SIG-M5 (cell line): ENCODE data around the gene COPG2.
"Not testable (repeated sequence)": the region's sequence is repeated elsewhere in the genome, so short reads cannot be mapped to it uniquely, and the experiment has no call there.

Experiments
- DNase-seq: peaks from one replicate; lab custom pipeline; 2025; lab: John Stamatoyannopoulos, UW

The COPG2 gene

GRCh38 chr7:130668258-130669084, at the start of gene COPG2:
Gene COPG2 (minus strand): TSS chr7:130668748. CDS start chr7:130668668, 80 bp downstream.
- no peak for DNase-seq

GRCh38 chr7:130712416-130712815, 43.9 kb upstream of the COPG2 start:
- no peak for DNase-seq

- no peak for DNase-seq
Observed at GRCh38 chr7:130708766-130709165, 40.2 kb upstream of the COPG2 start.

- DNase-seq = no peak
Observed at GRCh38 chr7:130708001-130708400, 39.5 kb upstream of the COPG2 start.

GRCh38 chr7:130703851-130704250, 35.3 kb upstream of the COPG2 start:
- no peak for DNase-seq

- no peak for DNase-seq
Observed at GRCh38 chr7:130701650-130702049, 33.1 kb upstream of the COPG2 start.

GRCh38 chr7:130700760-130701159, 32.2 kb upstream of the COPG2 start:
- DNase-seq = no peak

- no peak for DNase-seq
Observed at GRCh38 chr7:130699686-130700085, 31.1 kb upstream of the COPG2 start.

- DNase-seq = no peak
Observed at GRCh38 chr7:130697820-130698219, 29.3 kb upstream of the COPG2 start.

GRCh38 chr7:130695840-130696239, 27.3 kb upstream of the COPG2 start:
- no peak for DNase-seq

GRCh38 chr7:130692396-130692795, 23.8 kb upstream of the COPG2 start:
- not testable (repeated sequence) for DNase-seq

- no peak for DNase-seq
Observed at GRCh38 chr7:130689683-130690082, 21.1 kb upstream of the COPG2 start.

- DNase-seq = no peak
Observed at GRCh38 chr7:130683026-130683425, 14.5 kb upstream of the COPG2 start.

GRCh38 chr7:130674456-130674855, 5.9 kb upstream of the COPG2 start:
- no peak for DNase-seq

GRCh38 chr7:130673066-130673465, 4.5 kb upstream of the COPG2 start:
- no peak for DNase-seq

- no peak for DNase-seq
Observed at GRCh38 chr7:130672146-130672545, 3.6 kb upstream of the COPG2 start.

GRCh38 chr7:130669085-130669700, 645 bp upstream of the COPG2 start:
- DNase-seq = no peak

- DNase-seq = no peak
Observed at GRCh38 chr7:130667593-130668257, 823 bp downstream of the COPG2 start.

GRCh38 chr7:130662426-130662825, 6.1 kb downstream of the COPG2 start:
- no peak for DNase-seq

GRCh38 chr7:130655286-130655685, 13.3 kb downstream of the COPG2 start:
- no peak for DNase-seq

GRCh38 chr7:130654850-130655249, 13.7 kb downstream of the COPG2 start:
- DNase-seq = no peak

GRCh38 chr7:130650611-130651120, 17.9 kb downstream of the COPG2 start:
- DNase-seq = no peak
